Measurements from ENCODE around the gene RNU1-2.
"Not testable (repeated sequence)": the region's sequence is repeated elsewhere in the genome, so short reads cannot be mapped to it uniquely, and the experiment has no call there.

GRCh38 chr1:16861832-16862245, 33.9 kb upstream of the RNU1-2 start:
- not testable (repeated sequence) for TF ChIP-seq PAX5 (IDR thresholded peaks at IDR 0.05; ENCODE audit: insufficient read depth, low read length, severe bottlenecking); POLR2A (IDR thresholded peaks at IDR 0.05; ENCODE audit: low read depth, low read length); TAF1 (IDR thresholded peaks at IDR 0.05; ENCODE audit: low read depth, low read length); POLR2AphosphoS5 (IDR thresholded peaks at IDR 0.05; ENCODE audit: low read depth, low read length); POU2F2 (IDR thresholded peaks at IDR 0.05; ENCODE audit: low read depth, low read length); SPI1 (IDR thresholded peaks at IDR 0.05; ENCODE audit: low read depth, low read length)

Measured in GM12891 (cell line).